ENCODE measurements around the gene AGPAT3. TPM values are rescaled to one million over a fixed set of nuclear protein-coding genes. Genes with fewer than 3 reads are reported as not detected.

The AGPAT3 gene
- total RNA-seq, 1 donor from 2014 or later = 57.7 TPM

- no peak for TF ChIP-seq CTCF (IDR thresholded peaks at IDR 0.05)
Observed at GRCh38 chr21:43827015-43827611, 37.9 kb upstream of the AGPAT3 start.

GRCh38 chr21:43829161-43829560 lies 35.9 kb upstream of the AGPAT3 start:
- DNase-seq = no peak
- Mint-ChIP-seq H3K4me1 (no peaks in the 10 kb centered on the region), H3K9me3 (no peaks in the 10 kb centered on the region), H3K36me3 (ENCODE audit: low read depth) (no peaks in the 10 kb centered on the region), H3K27me3 (peaks cover 17% of the 10 kb centered on the region), H3K4me3 (no peak overlapping the region), H3K27ac (no peak overlapping the region)
- ChIA-PET POLR2A (no interaction called here), CTCF (no interaction called here)
- no peak for ATAC-seq (ENCODE audit: low read depth)
- TF ChIP-seq CTCF (IDR thresholded peaks at IDR 0.05) = no peak
- intact Hi-C loops (cut with micrococcal nuclease) = no loop called here

More at GRCh38 chr21:43827015-43827611, 37.9 kb upstream of the AGPAT3 start:
- intact Hi-C loops (cut with micrococcal nuclease) = no loop called here
- no peaks in the 10 kb centered on the region for H3K4me1 Mint-ChIP-seq
- CTCF ChIA-PET = no interaction called here
- H3K27me3 Mint-ChIP-seq = peaks cover 7% of the 10 kb centered on the region
- H3K36me3 Mint-ChIP-seq (ENCODE audit: low read depth) = no peaks in the 10 kb centered on the region
- ATAC-seq (ENCODE audit: low read depth) = no peak
- no peak for DNase-seq
- H3K4me3 Mint-ChIP-seq = no peak overlapping the region
- POLR2A ChIA-PET = interaction anchor here (1.0 kb wide), 1 partner anchor 8 kb away, joined by 3 read pairs; no protein-coding TSS in a partner anchor
- no peaks in the 10 kb centered on the region for H3K9me3 Mint-ChIP-seq
- H3K27ac Mint-ChIP-seq = no peak overlapping the region

GRCh38 chr21:43829575-43830119 lies 35.4 kb upstream of the AGPAT3 start:
- Mint-ChIP-seq H3K27me3 (peaks cover 19% of the 10 kb centered on the region), H3K9me3 (no peaks in the 10 kb centered on the region), H3K4me1 (no peaks in the 10 kb centered on the region), H3K36me3 (ENCODE audit: low read depth) (no peaks in the 10 kb centered on the region), H3K27ac (no peak overlapping the region), H3K4me3 (no peak overlapping the region)
- ATAC-seq (ENCODE audit: low read depth) = no peak
- ChIA-PET CTCF (no interaction called here), POLR2A (no interaction called here)
- intact Hi-C loops (cut with micrococcal nuclease) = no loop called here
- no peak for TF ChIP-seq CTCF (IDR thresholded peaks at IDR 0.05)
- DNase-seq = no peak

GRCh38 chr21:43832158-43832550 lies 32.9 kb upstream of the AGPAT3 start:
- POLR2A ChIA-PET = no interaction called here
- no peak overlapping the region for H3K27ac Mint-ChIP-seq
- TF ChIP-seq CTCF (IDR thresholded peaks at IDR 0.05) = no peak

GRCh38 chr21:43832648-43833047 lies 32.4 kb upstream of the AGPAT3 start:
- intact Hi-C loops (cut with micrococcal nuclease) = no loop called here
- no peak for TF ChIP-seq CTCF (IDR thresholded peaks at IDR 0.05)
- Mint-ChIP-seq H3K27me3 (peaks cover 34% of the 10 kb centered on the region), H3K4me3 (no peak overlapping the region), H3K27ac (no peak overlapping the region), H3K36me3 (ENCODE audit: low read depth) (no peaks in the 10 kb centered on the region), H3K4me1 (no peaks in the 10 kb centered on the region), H3K9me3 (no peaks in the 10 kb centered on the region)
- no peak for DNase-seq
- ChIA-PET POLR2A (no interaction called here), CTCF (no interaction called here)
- ATAC-seq (ENCODE audit: low read depth) = no peak

More at GRCh38 chr21:43832158-43832550, 32.9 kb upstream of the AGPAT3 start:
- Mint-ChIP-seq H3K4me3 (no peak overlapping the region), H3K36me3 (ENCODE audit: low read depth) (no peaks in the 10 kb centered on the region), H3K9me3 (no peaks in the 10 kb centered on the region), H3K27me3 (peaks cover 32% of the 10 kb centered on the region), H3K4me1 (no peaks in the 10 kb centered on the region)
- intact Hi-C loops (cut with micrococcal nuclease) = no loop called here
- ATAC-seq (ENCODE audit: low read depth) (no peak), DNase-seq (no peak)
- CTCF ChIA-PET = no interaction called here

Measured in activated B cell treated with CpG ODN at 0.5 μM for 24 hours (primary cell).